ENCODE data around the gene SEC14L1.
A peak's percentile ranks its signal among the peaks of the same experiment; 100 is the strongest.

SEC14L1 gene

GRCh38 chr17:77217123-77217522, 76.4 kb downstream of the SEC14L1 start:
- DNase-seq: no peak

DNA sequence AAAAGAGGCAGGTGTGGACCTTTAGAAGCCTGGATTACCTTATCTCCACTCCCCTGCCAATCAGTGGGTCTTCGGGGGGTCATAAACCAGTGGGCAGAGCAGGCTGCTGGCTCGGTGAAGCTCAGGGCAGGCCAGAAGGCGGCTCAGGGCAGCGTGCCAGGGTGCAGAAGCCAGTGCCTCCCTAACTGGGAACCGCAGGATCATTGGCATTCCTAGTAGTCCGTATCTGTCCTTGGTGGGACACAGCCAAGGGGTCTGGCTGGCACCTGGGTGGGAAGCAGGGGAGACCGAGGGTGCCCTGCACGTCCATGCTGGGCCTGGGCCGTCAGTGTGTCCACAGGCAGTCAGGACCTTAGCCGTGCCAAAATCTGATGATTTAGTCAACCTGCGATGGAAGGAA, 76.8 kb downstream of the SEC14L1 start:
- DNase-seq: no peak

DNA sequence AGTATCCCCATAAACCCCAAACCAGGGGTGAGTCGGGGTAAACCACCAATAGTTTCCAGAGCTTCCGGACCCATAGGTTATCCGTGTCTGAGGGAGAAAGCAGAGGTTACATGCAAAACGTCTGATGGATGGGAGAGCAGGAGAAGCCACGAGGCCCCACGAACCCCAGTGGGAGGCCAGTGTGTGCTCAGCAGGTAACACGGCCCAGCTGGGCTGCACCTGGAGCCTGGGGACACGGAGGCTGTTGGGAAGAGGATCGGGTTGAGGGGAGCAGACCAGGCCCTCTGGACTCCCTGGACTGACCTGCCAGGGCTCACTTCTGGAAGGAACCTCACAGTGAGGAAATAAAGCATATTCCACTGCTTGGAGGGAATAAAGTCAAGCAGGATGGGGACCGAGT, 78.1 kb downstream of the SEC14L1 start:
- DNase-seq: no peak

DNA sequence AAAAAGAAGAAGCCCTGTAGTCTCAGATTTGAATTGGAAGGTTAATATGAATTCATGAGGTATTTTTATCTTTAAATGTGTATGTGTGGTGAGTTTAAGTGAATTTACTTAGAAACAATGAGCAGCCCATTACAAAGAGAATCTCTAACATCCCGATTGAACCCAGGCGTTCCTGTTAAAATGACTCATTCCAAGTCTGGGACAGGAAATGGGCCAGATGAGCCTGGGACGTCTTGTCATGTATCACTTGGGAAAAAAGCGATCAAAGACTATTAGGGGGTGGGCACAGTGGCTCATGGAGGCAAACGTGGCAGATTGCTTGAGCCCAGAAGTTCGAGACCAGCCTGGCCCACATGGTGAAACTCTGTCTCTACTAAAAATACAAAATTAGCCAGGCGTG, 81.6 kb downstream of the SEC14L1 start:
- DNase-seq: no peak

DNA sequence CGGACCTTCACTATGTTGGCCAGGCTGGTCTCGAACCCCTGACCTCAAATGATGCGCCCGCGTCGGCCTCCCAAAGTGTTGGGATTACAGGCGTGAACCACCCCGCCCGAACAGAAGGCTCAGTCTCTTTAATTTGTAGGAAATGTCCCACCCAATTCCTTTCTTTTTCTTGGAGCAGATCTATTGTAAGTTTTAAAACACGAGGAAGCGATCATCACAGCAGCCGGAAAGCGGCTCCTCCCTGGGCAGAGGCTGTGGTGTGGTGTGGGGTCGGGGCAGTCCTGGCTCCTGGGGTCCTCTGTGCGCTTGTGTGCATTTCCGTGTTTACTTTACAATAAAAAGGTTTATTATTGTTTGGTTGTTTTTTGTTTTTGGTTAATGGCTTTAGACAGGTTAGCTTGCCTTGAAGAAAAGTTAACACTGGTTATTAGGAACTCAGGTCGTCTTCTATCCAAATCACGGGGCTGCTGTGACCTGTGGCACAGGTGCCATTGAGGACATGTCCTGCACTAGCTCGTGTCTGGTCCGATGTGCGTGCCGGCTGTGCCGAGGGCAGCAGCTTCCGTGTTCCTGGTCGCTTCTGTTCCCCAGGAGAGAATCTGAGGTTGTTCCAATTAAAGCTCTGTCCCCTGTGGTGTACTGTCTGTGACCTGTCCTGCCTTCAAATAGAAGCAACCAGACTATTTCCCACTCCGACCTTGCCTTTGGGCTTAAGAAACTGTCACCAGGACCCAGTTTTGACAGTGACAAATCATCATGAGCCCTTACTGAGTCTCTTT, 83.1 kb downstream of the SEC14L1 start:
- no peak for DNase-seq

- DNase-seq: no peak
Measured at GRCh38 chr17:77225265-77225664, 84.5 kb downstream of the SEC14L1 start.

DNA sequence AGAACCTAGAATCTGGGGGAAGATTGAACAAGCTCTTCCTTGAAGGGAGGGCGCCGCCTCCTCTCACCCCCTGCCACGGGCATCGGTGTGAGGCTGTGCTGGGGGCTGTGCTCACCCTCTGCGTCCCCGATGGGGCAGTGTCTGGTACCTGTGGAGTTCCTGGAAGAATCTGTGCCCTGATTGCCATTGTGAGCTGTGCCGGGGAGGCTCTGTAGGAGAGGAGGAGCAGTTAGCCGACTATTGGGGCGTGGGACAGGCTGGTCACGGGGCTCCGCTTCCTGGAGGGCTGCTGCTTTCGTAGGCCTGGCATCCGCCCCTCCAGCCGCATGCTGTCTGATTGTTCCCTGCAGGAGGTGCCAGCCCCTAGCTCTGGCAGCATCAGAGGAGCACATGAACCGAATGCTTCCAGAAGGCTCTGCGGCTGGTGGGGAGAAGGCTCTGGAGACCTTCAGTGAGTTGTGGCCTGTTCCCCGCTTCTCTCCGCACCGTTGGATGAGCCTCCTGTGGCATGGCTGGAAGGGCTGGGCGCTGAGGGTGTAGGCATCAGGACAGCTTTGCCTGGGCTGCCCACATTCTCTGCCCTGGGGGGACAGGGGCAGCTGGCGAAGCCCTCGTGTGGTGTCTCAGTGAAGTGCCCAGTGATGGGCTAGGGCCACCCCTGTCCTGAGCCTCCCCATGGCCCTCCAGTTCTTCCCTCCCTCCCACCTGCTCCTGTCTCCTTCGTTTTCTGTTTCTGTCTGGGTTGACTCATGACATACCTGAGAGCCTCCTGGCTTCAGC, 86.9 kb downstream of the SEC14L1 start:
- DNase-seq: no peak

DNA sequence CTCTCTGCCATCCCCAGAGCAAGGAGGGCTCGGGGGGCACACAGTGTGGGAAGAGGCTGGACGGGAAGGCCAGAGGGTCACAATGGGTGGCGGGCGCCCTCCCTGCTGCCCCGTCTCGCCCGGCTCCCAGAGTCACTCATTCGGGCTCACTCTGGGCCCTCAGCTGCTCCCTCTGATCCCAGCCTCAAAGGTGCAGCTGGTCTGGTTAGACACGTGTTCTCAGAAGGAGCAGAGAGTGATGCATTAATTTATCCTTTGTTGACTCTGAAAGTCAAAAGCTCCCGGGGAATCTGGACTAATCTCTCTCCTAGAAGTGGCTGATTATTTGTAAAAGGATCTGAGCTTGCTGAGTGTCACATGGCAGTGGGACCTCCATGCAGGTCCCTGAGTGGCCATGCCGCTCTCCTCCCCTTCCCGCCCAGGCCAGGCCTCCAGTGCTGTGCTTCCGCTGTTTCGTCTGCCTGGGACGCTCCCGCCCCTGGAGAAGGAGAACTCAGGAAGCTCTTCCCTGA, 87.5 kb downstream of the SEC14L1 start:
- DNase-seq: no peak

- DNase-seq: no peak
Measured at GRCh38 chr17:77228816-77229215, 88.0 kb downstream of the SEC14L1 start.

- DNase-seq: no peak
Measured at GRCh38 chr17:77229786-77230435, 89.1 kb downstream of the SEC14L1 start.

- no peak for DNase-seq
Measured at GRCh38 chr17:77230436-77230830, 89.7 kb downstream of the SEC14L1 start.

GRCh38 chr17:77231076-77231871, 90.5 kb downstream of the SEC14L1 start:
- DNase-seq: no peak

DNA sequence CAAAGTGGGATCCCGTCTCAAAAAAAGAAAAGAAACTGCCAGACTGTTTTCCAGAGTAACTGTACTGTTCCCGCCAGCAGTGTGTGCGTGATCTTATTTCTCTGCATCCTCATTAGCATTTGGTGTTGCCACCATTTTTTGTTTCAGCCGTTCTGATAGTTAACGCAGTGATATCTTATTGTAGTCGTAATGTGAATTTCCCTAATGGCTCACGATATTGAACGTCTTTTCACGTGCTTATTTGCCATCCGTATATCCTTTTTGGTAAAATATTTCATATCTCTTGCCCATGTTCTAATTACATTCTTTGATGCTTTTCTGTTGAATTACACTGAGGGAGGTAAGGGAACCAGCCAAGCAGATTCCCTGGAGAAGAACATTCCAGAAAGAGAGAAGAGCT, 92.4 kb downstream of the SEC14L1 start:
- no peak for DNase-seq

DNA sequence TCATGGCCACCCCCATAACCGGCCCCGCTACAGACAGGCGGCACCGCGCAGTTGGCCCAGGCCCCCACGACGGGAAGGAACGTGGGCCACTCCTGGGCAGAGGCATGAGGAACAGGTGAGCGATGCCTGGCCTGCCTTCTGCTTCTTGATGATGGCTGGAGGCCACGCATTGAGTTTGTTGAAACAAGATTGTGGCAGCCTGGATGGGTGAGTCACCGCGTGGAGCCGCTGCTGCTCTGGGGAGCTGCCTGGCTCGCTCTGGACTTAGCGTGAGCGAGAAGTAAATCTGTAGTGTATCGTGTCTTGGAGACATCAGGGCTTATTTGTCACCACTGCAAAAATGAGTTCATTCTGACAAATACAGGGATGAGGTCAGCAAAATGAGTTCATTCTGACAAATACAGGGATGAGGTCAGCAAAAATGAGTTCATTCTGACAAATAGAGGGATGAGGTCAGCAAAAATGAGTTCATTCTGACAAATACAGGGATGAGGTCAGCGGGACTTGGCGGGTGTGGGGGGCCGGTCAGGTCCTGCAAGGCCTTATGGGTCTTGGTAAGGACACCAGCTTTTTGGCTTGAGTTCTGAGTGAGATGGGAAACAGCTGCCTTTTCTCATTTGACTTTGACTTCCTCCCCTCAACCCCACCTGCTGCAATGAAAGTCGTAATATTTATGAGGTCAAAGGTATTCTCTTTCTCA, 93.0 kb downstream of the SEC14L1 start:
- DNase-seq: no peak

DNA sequence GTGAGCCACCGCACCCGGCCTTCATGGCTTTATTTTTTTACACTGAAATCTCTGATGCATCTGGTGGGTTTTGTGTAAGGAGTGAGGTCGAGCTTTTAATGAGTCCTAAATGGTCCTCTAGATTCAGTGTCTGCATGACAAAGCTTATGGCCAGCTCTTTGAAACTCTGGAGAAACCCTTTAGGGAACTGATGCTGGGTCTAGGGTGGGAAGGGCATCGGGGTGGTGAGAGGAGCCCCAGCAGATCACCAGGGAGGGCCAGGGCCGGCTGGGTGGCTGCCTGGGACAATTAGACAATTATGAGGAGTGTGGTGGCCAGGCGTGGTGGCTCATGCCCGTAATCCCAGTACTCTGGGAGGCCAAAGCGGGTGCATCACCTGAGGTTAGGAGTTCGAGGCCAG, 93.9 kb downstream of the SEC14L1 start:
- DNase-seq: no peak

GRCh38 chr17:77235370-77235941, 94.7 kb downstream of the SEC14L1 start:
- peak; percentile 60 for DNase-seq

GRCh38 chr17:77237232-77238008, 96.7 kb downstream of the SEC14L1 start:
- no peak for DNase-seq

- DNase-seq: no peak
Measured at GRCh38 chr17:77240976-77241375, 100.2 kb downstream of the SEC14L1 start.

GRCh38 chr17:77242118-77242851, 101.5 kb downstream of the SEC14L1 start:
- DNase-seq: no peak

All from DMS79 (cell line).